ENCODE results near the gene PKHD1.
"Not testable (repeated sequence)": the region's sequence is repeated elsewhere in the genome, so short reads cannot be mapped to it uniquely, and the experiment has no call there.

The PKHD1 gene

DNA sequence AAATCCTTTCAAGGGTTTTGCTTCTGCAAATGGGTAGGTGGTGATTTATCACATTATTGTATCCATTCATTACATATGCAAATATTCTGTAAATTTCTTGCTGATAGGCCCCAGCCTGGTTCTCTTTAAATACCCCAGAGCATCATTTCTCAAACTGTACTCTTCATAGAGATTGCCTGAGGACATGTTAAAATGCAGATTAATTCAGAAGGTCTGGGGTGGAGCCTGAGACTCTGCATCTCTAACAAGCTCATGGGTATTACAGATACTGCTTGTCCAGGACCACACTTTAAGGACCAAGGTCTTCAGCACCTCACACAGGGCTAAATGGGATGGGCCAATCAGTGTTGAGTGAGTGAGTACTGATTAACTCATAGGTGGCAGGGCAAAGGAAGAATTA, 46.3 kb downstream of the PKHD1 start:
- no peak for DNase-seq

DNA sequence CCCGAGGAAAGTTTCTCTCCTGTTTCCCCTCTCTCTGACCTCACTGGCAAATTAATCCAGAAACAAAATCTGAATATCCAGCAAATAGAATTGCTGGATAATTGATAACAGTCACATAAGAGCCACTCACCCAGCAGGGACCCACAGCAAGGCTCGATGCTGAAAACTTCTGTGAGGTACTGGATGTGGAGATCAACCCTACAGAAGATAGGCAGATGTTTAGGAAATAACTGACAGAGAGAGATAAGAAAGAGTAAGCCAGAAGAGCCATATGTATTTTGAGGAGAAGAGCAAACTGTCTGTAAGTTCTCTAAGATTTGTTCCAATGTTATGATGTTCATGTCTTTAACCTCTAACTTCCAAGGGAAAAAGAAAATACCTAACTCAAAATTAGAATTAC, 59.7 kb downstream of the PKHD1 start:
- no peak for DNase-seq

DNA sequence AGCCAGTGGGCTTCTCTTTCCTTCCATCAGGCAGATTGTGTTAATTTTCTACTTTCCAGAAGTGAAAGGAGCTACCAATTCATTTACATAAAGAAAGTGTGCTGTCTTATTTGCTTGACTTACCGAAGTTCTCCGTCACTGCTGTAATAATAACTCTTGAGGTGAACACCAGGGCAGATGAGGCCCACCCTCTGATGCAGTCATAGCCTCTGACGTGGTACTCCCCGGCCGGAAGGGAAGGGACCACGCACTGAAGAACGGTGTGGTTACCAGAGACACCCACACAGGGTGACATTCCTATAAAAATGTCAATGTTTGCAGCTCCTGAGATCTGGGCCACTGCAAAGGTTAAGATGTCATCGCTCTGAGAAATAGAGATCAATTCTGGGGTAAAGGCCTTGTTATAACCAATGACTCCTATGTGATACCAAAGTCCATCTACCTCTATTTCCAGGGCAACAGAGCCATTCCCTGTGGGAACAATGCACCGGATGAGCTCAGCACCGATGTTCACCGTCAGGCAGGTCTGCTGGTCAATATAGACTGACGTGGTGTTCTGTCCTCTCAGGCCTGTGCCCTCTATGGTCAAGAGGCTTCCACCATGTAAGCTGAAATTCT, 62.9 kb downstream of the PKHD1 start:
- no peak for DNase-seq

DNA sequence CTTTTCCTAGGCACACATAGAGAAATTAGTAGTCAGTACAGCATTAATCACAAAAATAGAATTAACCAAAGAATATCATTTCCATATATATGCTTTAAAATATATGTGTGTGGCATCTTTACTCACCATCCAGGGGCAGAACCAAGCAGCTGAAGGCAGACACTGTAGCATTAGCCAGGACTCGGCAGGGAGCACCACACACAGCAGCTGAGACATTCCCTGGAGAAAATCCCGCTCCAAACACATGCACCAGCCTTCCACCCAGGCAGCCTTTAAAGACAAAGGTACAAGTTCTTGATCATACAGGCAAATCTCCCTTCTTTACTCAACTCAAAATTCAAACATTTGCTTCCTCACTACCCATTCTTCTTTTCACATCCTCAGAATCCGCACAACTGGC, 64.7 kb downstream of the PKHD1 start:
- no peak for DNase-seq

DNA sequence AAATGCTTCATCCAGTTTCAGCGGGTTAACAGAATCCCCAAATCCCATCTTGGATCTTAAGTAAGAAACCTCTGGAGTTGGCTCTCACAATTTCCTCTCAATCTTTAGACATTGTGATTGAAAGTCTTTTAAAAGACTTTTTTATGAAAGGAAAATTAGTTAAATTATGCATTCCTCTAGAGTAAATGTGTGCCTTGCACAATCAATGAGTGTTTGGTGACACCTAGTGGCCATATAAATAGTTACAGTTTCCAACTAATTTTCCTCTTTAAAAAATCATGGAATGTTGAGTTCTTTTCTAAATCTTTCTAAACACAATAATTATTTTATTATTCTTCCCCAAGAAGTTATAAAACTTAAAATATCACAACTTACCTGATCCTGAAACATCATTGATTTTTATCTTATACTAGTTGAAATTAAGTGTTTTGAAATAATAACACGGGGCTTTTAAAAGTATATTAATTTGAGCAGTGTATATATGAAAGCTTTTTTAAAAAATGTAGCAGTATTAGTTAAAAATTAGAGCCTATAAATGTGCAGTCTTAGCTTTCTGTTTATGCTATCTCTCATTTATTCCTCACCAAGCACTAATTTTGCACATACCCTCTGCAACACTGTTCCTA, 66.4 kb downstream of the PKHD1 start:
- no peak for DNase-seq

DNA sequence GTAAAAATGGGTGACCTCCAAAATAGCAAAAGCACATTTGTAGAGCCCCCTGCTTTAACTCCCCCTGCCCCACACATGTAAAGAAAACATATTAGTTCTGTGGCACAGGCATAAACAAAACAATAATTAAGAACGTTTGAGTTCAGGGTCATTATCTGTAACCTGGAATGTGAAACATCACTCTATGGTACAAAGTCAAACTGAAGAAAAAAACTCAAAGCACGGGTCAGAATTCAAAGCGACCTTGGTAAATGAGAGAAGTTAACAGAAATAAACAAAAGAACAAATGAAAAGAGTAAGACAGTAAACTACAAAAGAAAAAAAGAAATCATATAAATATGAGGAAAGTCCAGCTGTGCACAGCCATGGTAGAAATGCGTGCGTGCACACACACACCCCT, 67.5 kb downstream of the PKHD1 start:
- DNase-seq = no peak

DNA sequence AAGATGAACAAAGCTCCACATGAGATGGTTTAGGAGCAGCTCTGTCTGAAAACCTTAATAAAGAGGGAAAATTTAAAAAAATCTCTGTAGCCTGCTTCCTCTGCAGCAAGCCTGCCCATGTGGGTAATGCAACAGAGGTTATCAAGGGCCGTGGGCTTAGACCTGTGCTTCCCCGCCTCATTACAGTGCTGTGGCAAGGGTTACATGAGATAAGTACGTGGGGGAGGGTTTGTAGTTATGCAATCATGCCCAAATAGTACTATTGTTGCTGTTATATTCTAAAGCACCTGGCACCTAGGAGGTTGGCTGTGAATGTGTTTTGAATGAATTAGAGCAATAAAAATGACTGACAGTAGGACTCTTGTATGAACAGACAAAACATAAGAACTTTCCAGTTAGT, 68.3 kb downstream of the PKHD1 start:
- no peak for DNase-seq

DNA sequence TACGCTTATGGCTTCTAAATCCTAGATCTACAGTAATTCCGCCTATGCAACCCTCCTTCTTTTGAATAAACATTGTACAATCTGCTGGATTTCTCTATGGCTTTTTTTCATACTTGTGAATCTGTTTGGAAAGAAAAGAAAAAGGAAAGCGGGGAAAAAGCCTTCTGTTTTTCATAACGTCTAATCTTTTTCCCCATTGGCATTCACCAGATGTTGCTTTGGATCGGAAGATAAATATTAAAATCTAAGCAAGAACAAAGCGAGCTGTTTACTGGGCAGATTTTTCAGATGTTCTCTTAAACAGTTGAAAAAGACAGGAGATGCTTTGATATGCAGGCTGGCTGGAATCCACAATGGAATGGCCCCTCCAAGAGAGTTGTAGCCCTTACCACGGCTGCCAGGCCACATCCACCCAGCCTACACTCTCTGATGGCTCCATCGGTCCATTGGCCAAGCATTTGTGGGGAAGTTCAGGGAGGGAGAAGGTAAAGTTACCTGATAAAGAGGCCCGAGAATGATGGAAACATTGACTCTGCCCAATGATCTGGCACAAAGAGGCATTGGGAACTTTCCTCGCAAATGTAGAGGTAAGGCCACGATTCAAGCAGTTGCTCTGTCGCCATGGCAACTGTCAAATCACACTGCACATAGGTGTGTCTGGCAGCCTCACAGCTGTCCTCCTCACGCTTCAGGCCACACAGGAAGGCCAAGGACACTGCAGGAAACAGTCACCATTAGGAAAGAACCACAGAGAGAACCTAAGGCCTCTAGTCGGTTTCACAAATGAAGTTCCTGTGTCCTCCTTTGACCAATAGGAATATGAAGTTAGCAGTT, 70.3 kb downstream of the PKHD1 start:
- DNase-seq = no peak

DNA sequence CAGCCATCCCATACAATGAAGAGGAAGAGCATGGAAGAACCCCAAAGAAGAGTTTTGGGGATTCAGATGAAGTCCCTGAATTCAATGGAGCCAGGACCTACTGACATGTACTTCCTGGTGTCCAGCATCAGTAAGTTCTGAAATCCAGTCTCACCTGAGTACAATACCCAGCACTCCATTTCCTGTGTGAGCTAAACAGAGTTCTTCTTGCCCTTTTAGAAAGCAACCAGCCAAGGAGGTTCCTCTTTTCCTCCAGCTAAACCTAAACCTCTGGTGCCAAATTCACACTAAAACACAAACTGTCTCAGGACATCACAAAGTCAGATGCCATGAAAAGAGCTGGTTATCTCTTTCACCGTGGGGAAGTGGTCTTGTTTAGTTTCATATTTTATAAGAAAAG, 71.5 kb downstream of the PKHD1 start:
- no peak for DNase-seq

DNA sequence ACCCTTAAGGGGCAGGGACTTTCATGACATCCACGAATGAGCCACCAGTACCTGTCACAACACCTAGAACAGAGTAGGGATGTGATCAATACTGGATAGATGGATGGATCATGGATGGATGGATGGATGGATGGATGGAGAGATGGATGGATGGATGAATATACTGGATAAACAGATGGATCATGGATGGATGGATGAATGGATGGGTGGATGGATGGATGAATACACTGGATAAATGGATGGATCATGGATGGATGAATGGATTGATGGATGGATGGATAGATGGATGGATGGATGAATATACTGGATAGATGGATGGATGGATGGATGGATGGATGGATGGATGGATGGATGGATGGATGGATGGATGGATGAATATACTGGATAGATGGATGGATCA, 73.0 kb downstream of the PKHD1 start:
- no peak for DNase-seq

DNA sequence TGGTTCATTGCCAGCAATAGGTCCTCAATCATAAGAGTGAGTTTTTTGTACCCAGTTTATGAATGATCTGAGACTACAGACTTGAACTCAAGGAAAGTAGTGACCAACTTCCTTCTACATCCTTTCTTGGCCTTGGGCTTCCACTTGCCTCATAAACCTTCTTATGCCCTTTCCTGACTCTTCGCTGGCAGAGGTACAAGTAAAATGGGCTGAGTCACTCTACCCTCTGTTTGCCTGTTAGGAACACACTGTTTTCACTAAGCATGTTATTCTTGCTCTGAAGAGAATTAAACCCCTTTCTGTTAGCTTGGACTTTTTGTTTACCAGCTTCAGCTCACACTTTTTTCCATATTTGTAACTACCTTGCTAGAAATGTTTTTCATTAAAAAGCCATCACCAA, 74.4 kb downstream of the PKHD1 start:
- no peak for DNase-seq

DNA sequence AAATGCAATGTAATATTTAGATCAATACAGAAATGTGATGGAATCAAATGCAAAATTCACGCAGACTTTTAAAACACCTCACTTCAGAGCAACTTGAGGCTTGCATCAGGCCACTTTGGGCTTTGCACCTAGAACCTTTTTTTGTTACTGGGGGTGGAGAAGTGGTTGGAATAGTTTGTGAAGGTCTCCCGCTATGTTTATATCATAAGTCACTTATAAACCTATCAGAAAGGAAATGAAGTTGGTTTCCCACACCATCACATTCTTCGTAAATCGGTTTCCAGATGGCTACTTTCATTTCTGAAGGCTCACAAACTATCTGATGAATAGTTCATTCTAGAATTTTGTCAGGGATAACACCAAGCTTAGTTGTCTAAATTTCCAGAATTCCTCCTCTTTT, 74.8 kb downstream of the PKHD1 start:
- DNase-seq = no peak

DNA sequence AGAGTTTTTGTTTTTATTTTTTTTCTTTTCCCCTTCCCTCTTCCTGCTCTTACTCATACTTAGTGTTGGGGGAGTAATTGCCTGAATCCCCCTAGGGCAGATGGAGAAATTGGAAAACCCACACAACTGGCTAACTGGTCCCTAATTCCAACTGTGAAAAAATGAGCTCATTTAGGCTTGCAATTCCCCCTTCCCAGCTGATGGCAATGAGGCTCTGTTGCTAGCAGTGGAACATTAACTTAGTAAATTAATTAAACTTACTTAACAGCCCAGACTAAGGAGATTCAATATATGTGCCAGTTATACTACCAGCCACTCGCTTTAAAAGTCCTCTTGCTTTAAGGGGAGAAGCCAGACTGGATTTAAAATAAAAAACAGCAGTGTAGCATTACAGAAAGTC, 76.6 kb downstream of the PKHD1 start:
- no peak for DNase-seq

DNA sequence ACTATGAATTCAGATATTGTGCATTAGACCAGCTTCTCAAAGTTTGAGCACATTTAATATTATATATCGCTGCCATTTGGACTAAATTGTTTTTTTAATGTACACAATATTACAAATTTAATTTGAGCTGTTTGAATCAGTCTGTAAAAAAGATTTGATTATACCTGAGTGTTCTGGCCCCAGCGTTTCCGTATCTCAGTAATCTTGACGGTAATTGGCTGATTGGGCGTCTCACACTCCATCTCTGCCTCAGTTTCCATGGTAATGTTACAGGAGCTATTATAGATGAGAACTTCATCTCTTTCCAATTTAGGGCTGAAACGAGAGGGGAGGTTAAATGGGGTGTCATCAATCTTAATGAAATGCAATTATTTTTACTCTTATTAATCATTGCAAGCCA, 77.3 kb downstream of the PKHD1 start:
- no peak for DNase-seq

DNA sequence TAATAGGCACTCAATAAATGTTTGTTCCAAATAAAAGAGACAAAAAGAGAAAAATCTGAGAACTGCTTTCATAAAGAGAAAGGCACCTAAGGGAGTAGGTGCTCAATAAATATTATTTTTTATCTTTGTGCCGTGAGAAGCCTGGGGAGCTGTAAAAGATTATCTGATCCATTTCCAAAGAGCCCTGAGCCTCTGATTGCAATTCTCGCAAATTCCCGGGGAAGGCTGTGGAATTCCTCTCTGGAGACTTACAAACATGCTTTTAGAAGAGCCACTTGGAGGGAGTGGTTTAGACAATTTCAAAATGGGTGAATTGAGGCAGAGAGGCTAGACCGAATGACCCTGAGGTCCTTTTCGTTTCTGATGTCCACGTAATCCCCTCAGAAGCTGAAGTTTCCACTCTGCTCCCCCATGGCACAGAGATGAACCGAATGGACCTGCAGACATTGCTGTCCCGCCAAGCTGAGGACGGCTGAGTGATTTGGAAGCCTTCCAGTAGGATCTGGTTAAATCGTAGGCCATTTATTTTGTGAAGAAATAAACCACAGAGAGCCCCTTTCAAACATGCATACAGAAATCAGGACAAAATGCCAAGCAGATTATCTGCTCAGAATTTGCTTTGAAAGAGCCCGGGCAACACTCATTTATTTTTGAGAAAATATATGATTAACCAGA, 77.8 kb downstream of the PKHD1 start:
- DNase-seq = no peak

DNA sequence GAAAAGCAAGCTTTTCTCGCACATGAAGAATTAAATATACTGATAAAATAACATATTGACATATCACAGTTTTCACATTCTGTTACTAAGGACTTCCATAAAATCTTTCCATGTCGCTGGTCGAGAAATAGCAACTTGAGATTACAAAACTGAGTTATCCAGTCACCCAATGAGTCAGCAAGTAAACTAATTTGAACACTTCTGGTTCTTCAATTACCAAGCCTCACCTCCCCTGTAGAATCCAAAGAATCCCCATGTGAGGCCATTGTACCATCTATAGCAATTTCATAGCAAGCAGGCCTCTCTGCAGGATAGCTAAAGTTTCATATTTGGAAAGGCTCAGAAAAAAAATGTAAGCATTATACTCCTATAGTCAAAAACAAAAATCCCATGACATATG, 87.3 kb downstream of the PKHD1 start:
- DNase-seq = no peak

DNA sequence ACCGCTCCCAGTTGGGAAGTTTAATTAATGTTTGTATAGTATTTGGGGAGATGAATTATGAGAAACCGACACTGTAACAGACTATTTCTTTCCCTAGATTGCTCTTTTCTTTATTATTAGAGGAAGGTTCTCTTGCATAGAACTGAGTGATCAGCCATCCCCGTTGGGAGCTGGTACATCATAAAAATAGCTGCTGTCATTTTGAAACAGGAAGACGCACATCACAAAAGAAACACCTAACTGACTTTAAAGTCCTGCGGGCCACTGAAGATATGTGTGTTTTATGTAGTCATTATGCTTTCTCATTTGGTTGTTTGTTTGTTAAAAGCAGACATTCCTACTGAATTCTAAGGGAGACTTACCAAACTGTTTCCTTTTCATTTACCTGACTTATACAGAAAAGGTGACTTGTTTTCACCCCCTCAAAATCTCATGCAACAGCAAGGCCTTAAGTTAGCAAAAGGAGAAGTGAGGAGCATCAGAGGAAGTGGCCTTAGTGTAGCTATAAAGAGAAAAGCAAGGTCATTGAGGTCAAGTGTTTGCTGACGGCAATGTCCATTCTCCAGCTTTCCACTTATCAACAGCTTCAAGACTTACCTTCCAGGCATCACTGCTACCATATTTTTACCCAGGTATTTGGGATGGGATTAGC, 91.0 kb downstream of the PKHD1 start:
- no peak for DNase-seq

DNA sequence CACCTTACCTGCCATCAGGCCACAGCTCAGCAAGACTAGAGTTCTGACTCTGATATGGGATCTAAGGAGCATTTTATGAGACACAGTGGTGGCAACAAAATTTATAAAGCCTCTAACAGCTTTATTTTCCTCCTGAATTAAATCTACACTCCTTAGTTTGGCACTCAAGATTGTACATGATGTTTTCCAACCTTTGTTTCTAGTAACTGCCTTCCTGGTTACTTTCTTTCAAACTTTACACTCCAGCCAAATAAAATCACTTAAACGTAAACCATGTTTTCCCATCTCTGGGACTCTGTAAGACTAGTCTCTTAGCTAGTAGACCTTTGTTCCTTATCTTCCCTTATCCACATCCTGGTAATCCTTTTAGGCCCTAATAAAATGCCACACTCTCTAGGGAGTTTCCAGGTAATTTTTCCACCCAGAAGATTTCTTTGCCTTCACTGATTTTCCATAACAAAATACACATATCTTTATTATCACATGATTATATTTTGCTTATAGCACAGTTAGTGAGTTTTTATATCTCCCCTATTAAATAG, 92.1 kb downstream of the PKHD1 start:
- no peak for DNase-seq

DNA sequence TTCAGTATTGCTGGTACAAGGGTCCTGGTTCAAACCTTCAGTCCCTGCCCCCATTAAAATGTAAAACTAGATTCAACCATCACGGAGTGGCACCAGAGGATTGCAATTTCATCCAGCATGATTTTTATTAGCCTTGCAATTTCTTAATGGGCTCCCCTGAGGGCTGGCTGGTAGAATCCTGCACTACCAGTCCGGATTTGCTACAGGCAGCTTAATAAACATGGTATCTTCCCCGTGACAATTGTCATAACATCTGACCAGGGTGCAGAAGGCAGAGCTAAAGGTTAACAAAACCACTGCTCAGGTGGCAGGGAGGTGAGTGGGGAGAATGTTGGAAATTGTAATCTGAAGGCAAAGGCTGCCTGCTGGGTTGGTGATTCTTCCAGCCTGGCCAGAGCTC, 94.5 kb downstream of the PKHD1 start:
- DNase-seq = no peak

DNA sequence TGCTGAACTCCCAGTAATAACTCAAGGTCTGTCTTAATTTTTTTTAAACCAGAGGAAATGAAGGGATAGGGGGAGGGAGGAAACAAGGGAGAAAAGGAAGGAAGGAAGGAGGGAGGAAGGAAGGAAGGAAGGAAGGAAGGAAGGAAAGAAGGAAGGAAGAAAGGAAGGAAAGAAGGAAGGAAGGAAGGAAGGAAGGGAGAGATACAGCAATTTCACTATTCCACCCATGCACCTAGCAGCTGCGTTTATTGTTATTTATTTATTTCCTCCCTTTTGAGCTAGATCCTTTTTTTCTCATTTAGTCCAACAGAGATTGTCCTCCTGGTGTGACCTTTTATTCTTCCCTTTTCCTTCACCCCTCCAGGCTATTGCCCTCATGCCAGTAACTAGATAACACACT, 97.6 kb downstream of the PKHD1 start:
- no peak for DNase-seq

DNA sequence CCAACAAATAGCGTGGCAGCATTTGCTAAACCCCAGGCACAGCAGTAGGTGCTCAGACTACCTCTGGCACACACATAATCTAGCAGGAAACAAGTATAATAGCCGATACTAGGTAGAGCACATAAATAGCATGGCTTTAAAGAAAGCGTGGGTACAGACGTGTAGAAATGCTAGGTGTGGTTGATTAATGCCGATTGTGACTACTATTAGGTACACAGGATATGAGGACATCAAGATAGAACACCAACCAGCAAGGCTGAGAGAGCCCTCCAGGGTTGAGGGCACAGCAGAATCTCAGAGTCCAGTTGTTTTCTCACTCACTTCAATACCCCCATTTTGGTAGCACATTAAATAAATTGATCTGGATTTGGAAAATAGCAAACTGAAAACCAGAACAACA, 100.5 kb downstream of the PKHD1 start:
- no peak for DNase-seq

DNA sequence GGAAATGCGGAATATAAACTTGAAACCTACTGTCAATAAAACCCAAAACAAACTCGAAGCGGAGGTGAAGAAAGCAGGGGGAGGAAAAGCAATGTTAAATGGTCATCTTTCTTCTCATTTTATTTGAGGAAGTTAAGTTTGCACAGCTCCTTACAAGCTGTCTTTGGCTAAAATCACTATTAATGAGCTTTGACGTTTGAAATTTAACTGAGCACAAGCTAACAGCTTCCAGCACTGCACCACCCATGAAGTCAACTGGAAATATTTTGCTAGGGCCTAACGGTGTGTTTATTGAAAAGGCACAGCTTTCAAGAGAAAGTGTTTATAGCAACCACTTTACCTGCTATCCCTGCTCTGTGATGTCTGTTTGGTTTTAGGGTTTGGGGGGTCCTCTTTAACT, 103.8 kb downstream of the PKHD1 start:
- no peak for DNase-seq

DNA sequence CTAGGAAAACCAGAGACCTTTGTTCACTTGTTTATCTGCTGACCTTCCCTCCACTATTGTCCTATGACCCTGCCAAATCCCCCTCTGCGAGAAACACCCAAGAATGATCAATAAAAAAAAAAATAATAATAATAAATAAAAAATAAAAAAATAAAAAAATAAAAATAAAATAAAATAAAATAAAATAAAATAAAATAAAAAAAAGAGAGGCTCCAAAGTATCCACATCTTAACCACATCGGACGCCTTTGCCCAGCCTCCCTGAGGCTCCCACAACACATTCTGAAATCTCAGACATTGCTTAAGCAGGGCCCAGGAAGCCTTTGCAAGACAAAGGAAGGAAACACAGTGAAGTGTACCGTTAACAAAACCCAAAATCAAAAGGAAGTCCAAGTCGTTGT, 104.7 kb downstream of the PKHD1 start:
- DNase-seq = not testable (repeated sequence)

All from bone marrow (tissue), 2 donors.